Measurements from ENCODE around the gene IFT52. TPM values are rescaled to one million over a fixed set of nuclear protein-coding genes. Genes with fewer than 3 reads are reported as not detected.

The IFT52 gene
- total RNA-seq, 4 donors from 2014 or later: 20.1 to 40.4 (median 28.7) TPM

- Histone ChIP-seq H3K27ac (no peak overlapping the region), H3K36me3 (no peaks in the 10 kb centered on the region), H3K4me1 (no peaks in the 10 kb centered on the region), H3K4me3 (replicated peaks in 1 of 3) (no peak overlapping the region), H3K27me3 (no peaks in the 10 kb centered on the region), H3K9me3 (no peaks in the 10 kb centered on the region)
- intact Hi-C loops (cut with DNase I): no loop called here
- no peak for DNase-seq
- WGBS, 2 donors: 83 to 88% methylated on average over 3 of the region's 3 CpGs
- TF ChIP-seq, protein P1, sequence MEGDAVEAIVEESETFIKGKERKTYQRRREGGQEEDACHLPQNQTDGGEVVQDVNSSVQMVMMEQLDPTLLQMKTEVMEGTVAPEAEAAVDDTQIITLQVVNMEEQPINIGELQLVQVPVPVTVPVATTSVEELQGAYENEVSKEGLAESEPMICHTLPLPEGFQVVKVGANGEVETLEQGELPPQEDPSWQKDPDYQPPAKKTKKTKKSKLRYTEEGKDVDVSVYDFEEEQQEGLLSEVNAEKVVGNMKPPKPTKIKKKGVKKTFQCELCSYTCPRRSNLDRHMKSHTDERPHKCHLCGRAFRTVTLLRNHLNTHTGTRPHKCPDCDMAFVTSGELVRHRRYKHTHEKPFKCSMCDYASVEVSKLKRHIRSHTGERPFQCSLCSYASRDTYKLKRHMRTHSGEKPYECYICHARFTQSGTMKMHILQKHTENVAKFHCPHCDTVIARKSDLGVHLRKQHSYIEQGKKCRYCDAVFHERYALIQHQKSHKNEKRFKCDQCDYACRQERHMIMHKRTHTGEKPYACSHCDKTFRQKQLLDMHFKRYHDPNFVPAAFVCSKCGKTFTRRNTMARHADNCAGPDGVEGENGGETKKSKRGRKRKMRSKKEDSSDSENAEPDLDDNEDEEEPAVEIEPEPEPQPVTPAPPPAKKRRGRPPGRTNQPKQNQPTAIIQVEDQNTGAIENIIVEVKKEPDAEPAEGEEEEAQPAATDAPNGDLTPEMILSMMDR (IDR thresholded peaks at IDR 0.05): no peak
- no peak for TF ChIP-seq POLR2A (IDR thresholded peaks at IDR 0.05)
Measured at GRCh38 chr20:43554369-43554768, 36.4 kb upstream of the IFT52 start.

GRCh38 chr20:43558412-43559146 lies 32.2 kb upstream of the IFT52 start, which contains the start of gene SGK2:
Gene SGK2 (plus strand): TSS chr20:43559027. CDS start chr20:43566496, 7,469 bp downstream.
- Histone ChIP-seq H3K4me1 (no peaks in the 10 kb centered on the region), H3K4me3 (replicated peaks in 1 of 3) (no peak within 1 kb of the TSS), H3K27me3 (no peaks in the 10 kb centered on the region), H3K36me3 (no peaks in the 10 kb centered on the region), H3K27ac (no peak within 1 kb of the TSS), H3K9me3 (no peaks in the 10 kb centered on the region)
- 75 to 80% methylated on average over 12 of the region's 12 CpGs for WGBS, 2 donors
- TF ChIP-seq, protein P1 (IDR thresholded peaks at IDR 0.05): no peak
- TF ChIP-seq POLR2A (IDR thresholded peaks at IDR 0.05): no peak
- intact Hi-C loops (cut with DNase I): no loop called here
- DNase-seq: no peak

DNA sequence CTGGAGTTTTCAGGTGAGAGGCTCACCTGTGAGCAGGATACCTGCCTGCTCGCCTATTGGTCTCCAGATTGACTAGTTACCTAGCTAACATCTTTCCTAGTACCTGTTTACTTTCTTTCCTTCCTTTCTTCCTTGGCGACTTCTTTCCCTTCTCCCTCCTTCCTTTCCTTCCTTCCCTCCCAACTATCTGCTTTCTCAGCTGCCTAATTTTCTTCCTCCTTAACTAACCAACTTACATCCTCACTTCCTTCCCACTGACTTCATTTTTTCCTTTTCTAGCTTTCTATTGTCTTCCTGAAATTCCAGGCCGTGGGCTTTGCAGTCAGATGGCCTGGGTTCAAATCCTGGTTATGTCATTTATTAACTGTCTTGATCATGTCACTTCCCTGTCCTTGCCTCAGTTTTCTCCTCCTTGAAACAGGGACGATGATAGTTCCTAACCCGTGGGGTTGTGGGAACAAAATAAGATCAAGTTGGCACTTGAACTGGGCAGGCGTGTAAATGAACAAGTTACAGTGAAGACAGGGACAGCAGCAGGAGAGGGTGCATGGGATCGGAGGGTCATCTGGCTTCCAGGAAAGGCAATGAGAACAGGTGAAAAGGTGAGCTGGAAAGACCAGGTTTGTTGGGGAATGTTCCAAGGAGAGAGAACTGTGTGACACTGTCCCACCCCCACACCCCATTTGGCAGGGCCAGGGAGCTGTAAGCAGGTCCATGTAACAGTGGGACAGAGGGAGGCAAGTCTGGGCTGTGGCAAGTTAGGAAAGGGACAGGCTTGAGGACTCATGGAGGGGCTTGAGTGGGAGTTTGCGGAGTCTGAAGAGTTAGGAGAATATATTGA lies 31.4 kb upstream of the IFT52 start:
- DNase-seq: no peak
- Histone ChIP-seq H3K27me3 (no peaks in the 10 kb centered on the region), H3K36me3 (no peaks in the 10 kb centered on the region), H3K4me1 (no peaks in the 10 kb centered on the region), H3K27ac (no peak overlapping the region), H3K4me3 (replicated peaks in 1 of 3) (no peak overlapping the region), H3K9me3 (no peaks in the 10 kb centered on the region)
- TF ChIP-seq, protein P1 (IDR thresholded peaks at IDR 0.05): no peak
- TF ChIP-seq POLR2A (IDR thresholded peaks at IDR 0.05): no peak
- intact Hi-C loops (cut with DNase I): no loop called here
- WGBS, 2 donors: 83 to 86% methylated on average over 8 of the region's 8 CpGs

DNA sequence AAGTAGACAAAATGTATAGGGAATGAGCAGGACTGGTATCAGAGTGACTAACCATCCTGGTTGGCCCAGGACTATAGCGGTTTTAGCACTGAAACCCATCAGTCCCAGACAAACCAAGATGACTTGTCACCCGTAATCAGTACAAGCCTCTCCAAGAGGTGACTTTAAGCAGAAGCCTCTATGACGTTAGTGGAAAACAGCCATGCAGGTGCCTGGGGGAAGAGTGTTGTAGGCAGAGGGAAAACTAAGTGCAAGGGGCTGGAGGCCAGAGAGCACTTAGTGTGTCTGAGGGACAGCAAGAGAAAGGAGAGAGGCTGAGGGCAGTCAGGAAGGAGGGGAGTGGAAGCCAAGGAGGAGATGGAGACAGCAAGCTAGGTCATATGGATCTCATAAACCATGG lies 29.8 kb upstream of the IFT52 start:
- Histone ChIP-seq H3K27ac (no peak overlapping the region), H3K4me1 (no peaks in the 10 kb centered on the region), H3K4me3 (replicated peaks in 1 of 3) (no peak overlapping the region), H3K27me3 (no peaks in the 10 kb centered on the region), H3K36me3 (no peaks in the 10 kb centered on the region), H3K9me3 (no peaks in the 10 kb centered on the region)
- intact Hi-C loops (cut with DNase I): no loop called here
- WGBS, 2 donors: 79 to 88% methylated on average over 3 of the region's 3 CpGs
- no peak for DNase-seq
- TF ChIP-seq POLR2A (IDR thresholded peaks at IDR 0.05): no peak
- TF ChIP-seq, protein P1 (IDR thresholded peaks at IDR 0.05): no peak

GRCh38 chr20:43563429-43563828 lies 27.3 kb upstream of the IFT52 start:
- no peak for TF ChIP-seq POLR2A (IDR thresholded peaks at IDR 0.05)
- TF ChIP-seq, protein P1 (IDR thresholded peaks at IDR 0.05): no peak
- WGBS, 2 donors: 34 to 39% methylated on average over 3 of the region's 3 CpGs
- Histone ChIP-seq H3K36me3 (no peaks in the 10 kb centered on the region), H3K4me3 (replicated peaks in 1 of 3) (no peak overlapping the region), H3K9me3 (no peaks in the 10 kb centered on the region), H3K4me1 (no peaks in the 10 kb centered on the region), H3K27ac (no peak overlapping the region), H3K27me3 (no peaks in the 10 kb centered on the region)
- no peak for DNase-seq
- intact Hi-C loops (cut with DNase I): no loop called here
